Posterior vena cava (tissue), 2 donors: ENCODE measurements around the gene RNF112. TPM values are rescaled to one million over a fixed set of nuclear protein-coding genes. Genes with fewer than 3 reads are reported as not detected.

ENCODE experiments used
- DNase-seq: peaks from one replicate; pipeline ENCODE4 v3.0.0-alpha.2; 2020; ENCODE audit warnings: low spot score
- intact Hi-C, 2 donors: fragments of 100-400 bp; cut with DNase I; formaldehyde crosslinking; loops; one replicate each; pipeline versions ENCODE4 v1.14.1 to v1.14.2; 2022 to 2023
- long read RNA-seq, 2 donors: library from polyadenylated mRNA; unstranded; transcript quantifications; one replicate each; pipeline ENCODE4 v2.0.0, GENCODE V29; 2020 to 2021
- total RNA-seq, 2 donors: library from RNA; stranded (reverse); fragmentation: NEBNext Ultra II Directional; extraction: Animal tissue kit (Norgen Biotek cat#: 25700); gene quantifications; one replicate each; pipeline ENCODE4 v1.2.1, GENCODE V29; 2021
- donor health status: DM: yes; HTN: yes; CAD: no.
- donor health status: DM: yes; HTN: yes; CAD: no.

RNF112 gene
- total RNA-seq = 10 to 100 TPM in 1 of 2 donors, 1 to 10 TPM in 1; 8.4 to 12.6 TPM
- long read RNA-seq, donor 1, partial matches to known transcripts = 1 of 2 reads
- long read RNA-seq, donor 1, other reads (novel, unspliced or antisense) = 1 of 2 reads
- long read RNA-seq, donor 2, partial matches to known transcripts = 0 of 2 reads
- long read RNA-seq, donor 2, other reads (novel, unspliced or antisense) = 1 of 2 reads

GRCh38 chr17:19410875-19411620, at the start of gene RNF112:
TSS of gene RNF112 (plus strand) at chr17:19411232. CDS start at chr17:19411409, 177 bp downstream.
- intact Hi-C loops = loop anchor here in 1 of 2 donors (2.0 kb wide), 1 partner anchor 18 kb away; no protein-coding TSS in a partner anchor
- DNase-seq = peak; percentile 86

- intact Hi-C loops = loop anchor here (5.0 to 10.0 kb wide), 3 partner anchors 91 to 403 kb away; no protein-coding TSS in a partner anchor
- DNase-seq = no peak
Observed at GRCh38 chr17:19361326-19361725, 49.7 kb upstream of the RNF112 start.

- intact Hi-C loops = loop anchor here (2.0 to 10.0 kb wide), 4 partner anchors 87 to 403 kb away; no protein-coding TSS in a partner anchor
- DNase-seq = peak; percentile 89
Observed at GRCh38 chr17:19361944-19362276, 49.1 kb upstream of the RNF112 start.

GRCh38 chr17:19362277-19363113, 48.5 kb upstream of the RNF112 start, which contains the start of gene B9D1:
TSS of gene B9D1 (minus strand) at chr17:19362723. CDS start at chr17:19362569, 154 bp downstream.
- intact Hi-C loops = loop anchor here (2.0 to 10.0 kb wide), 4 partner anchors 86 to 402 kb away; no protein-coding TSS in a partner anchor
- DNase-seq = peak; percentile 98

GRCh38 chr17:19363114-19363438, 48.0 kb upstream of the RNF112 start:
- DNase-seq = no peak
- intact Hi-C loops = loop anchor here (2.0 to 10.0 kb wide), 4 partner anchors 86 to 402 kb away; no protein-coding TSS in a partner anchor

GRCh38 chr17:19363460-19364035, 47.5 kb upstream of the RNF112 start:
- peak; percentile 17 for DNase-seq
- intact Hi-C loops = loop anchor here (2.0 to 10.0 kb wide), 4 partner anchors 85 to 401 kb away; no protein-coding TSS in a partner anchor

- DNase-seq = peak; percentile 67
Observed at GRCh38 chr17:19364699-19365498, 46.1 kb upstream of the RNF112 start.

GRCh38 chr17:19365499-19365817, 45.6 kb upstream of the RNF112 start:
- intact Hi-C loops = loop anchor here in 1 of 2 donors (10.0 kb wide), 1 partner anchor 399 kb away; no protein-coding TSS in a partner anchor
- no peak for DNase-seq

More at GRCh38 chr17:19364699-19365498, 46.1 kb upstream of the RNF112 start:
- intact Hi-C loops = loop anchor here (5.0 to 10.0 kb wide), 3 partner anchors 87 to 400 kb away; no protein-coding TSS in a partner anchor

GRCh38 chr17:19365833-19366636, 45.0 kb upstream of the RNF112 start:
- no peak for DNase-seq
- intact Hi-C loops = loop anchor here in 1 of 2 donors (10.0 kb wide), 1 partner anchor 399 kb away; no protein-coding TSS in a partner anchor

- DNase-seq = no peak
- intact Hi-C loops = loop anchor here in 1 of 2 donors (10.0 kb wide), 1 partner anchor 398 kb away; no protein-coding TSS in a partner anchor
Observed at GRCh38 chr17:19366637-19366972, 44.4 kb upstream of the RNF112 start.

- peak; percentile 56 for DNase-seq
- intact Hi-C loops = loop anchor here in 1 of 2 donors (10.0 kb wide), 1 partner anchor 397 kb away; no protein-coding TSS in a partner anchor
Observed at GRCh38 chr17:19368229-19368628, 42.8 kb upstream of the RNF112 start.

- DNase-seq = no peak
- intact Hi-C loops = loop anchor here in 1 of 2 donors (10.0 kb wide), 1 partner anchor 396 kb away; no protein-coding TSS in a partner anchor
Observed at GRCh38 chr17:19369107-19369778, 41.8 kb upstream of the RNF112 start.

- intact Hi-C loops = loop anchor here in 1 of 2 donors (10.0 kb wide), 1 partner anchor 395 kb away; no protein-coding TSS in a partner anchor
- DNase-seq = no peak
Observed at GRCh38 chr17:19369846-19370492, 41.1 kb upstream of the RNF112 start.

- intact Hi-C loops = no loop called here
- no peak for DNase-seq
Observed at GRCh38 chr17:19370493-19370960, 40.5 kb upstream of the RNF112 start.

- no peak for DNase-seq
- intact Hi-C loops = no loop called here
Observed at GRCh38 chr17:19371259-19372010, 39.6 kb upstream of the RNF112 start.

GRCh38 chr17:19372011-19372370, 39.0 kb upstream of the RNF112 start:
- intact Hi-C loops = no loop called here
- DNase-seq = no peak
